ENCODE data around the gene ERAP2.

ERAP2 gene

DNA sequence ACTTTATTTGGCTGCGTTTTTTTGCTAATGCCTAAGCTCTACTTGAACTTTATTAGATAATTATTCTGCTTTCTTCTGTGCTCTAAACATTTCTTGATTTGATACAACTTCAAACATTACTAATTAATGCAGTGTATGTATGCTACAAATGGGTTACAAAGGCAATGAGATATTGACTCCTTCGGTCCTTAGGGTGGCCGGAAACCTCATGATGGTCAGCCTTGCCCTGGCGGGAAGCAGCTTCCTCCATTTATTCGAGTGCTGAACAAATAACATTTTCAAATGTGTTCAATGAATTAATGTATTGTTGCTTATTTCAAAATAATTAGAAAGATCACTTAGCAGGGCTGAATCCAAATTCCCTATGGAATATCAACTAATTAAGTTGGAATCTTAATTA lies 55.7 kb downstream of the ERAP2 start:
- DNase-seq (ENCODE audit: low read depth, low spot score): no peak
- Histone ChIP-seq H3K27me3 (ENCODE audit: insufficient read depth, insufficient read length) (peaks cover 8% of the 10 kb centered on the region), H3K4me3 (ENCODE audit: insufficient read length, low read depth) (no peak overlapping the region), H3K9ac (ENCODE audit: insufficient read length, low read depth) (no peak overlapping the region), H3K36me3 (ENCODE audit: insufficient read depth, insufficient read length, low read length) (no peaks in the 10 kb centered on the region), H3K4me1 (ENCODE audit: insufficient read depth, insufficient read length) (peaks cover 3% of the 10 kb centered on the region), H3K9me3 (ENCODE audit: insufficient read depth, low read length) (no peaks in the 10 kb centered on the region)
- no peak for TF ChIP-seq SUZ12 (IDR thresholded peaks at IDR 0.05; ENCODE audit: extremely low read depth, insufficient read depth, insufficient read length)
- TF ChIP-seq YY1 (IDR thresholded peaks at IDR 0.05; ENCODE audit: insufficient read depth, insufficient read length): no peak
- no peak for TF ChIP-seq ZNF274 (IDR thresholded peaks at IDR 0.05; ENCODE audit: low read depth, low read length)

DNA sequence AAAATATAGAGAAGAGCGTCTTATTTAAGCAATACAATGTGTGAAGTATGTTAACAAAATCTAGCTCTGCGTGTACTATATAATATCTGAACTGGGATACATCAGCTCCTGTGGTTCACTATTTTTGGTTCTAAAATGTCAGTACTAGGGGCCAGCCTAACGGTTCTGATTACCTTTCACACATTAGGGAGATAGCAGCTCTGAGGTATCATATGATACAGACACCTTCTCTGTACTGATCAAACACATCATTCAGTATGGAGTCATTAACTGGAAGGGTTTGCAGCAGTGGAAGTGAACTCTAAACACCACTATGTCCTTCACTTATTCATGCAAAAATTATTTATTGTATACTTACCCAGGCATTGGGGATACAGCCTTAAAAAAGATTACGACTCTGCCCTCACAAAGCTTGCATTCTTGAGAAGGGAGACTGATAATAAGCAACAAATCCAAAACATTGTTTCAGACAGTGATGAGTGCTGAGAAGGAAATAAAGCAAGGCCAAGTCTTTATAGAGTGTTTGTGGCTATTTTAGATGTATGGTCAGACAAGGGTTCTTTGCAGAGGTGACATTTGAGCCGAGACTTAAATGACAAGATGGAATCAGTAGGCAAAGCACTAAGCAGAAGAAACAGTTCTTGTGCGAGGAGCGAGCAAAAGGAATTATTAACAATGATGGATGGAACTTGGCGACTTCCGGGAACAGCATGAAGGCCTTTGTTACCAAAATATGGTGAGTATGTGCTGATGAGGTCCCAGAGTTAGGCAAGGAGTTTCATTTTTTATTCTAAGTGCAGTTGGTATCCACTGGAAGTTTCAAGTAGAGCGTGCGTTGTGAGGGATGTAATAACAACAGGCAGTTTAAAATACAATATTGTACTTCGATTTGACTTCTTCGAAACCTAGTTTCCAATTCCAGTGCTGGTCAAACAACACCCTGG lies 57.7 kb downstream of the ERAP2 start:
- H3K4me3 ChIP-seq (ENCODE audit: insufficient read length, low read depth): peak overlapping the region; percentile 62
- DNase-seq (ENCODE audit: low read depth, low spot score): no peak

GRCh38 chr5:96934708-96935558 lies 58.6 kb downstream of the ERAP2 start:
- no peaks in the 10 kb centered on the region for H3K9me3 ChIP-seq (ENCODE audit: insufficient read depth, low read length)
- TF ChIP-seq SUZ12 (IDR thresholded peaks at IDR 0.05; ENCODE audit: extremely low read depth, insufficient read depth, insufficient read length): no peak
- no peak for TF ChIP-seq ZNF274 (IDR thresholded peaks at IDR 0.05; ENCODE audit: low read depth, low read length)
- no peak for TF ChIP-seq YY1 (IDR thresholded peaks at IDR 0.05; ENCODE audit: insufficient read depth, insufficient read length)
- peaks cover 3% of the 10 kb centered on the region for H3K4me1 ChIP-seq (ENCODE audit: insufficient read depth, insufficient read length)
- H3K27me3 ChIP-seq (ENCODE audit: insufficient read depth, insufficient read length): peaks cover 24% of the 10 kb centered on the region
- H3K36me3 ChIP-seq (ENCODE audit: insufficient read depth, insufficient read length, low read length): no peaks in the 10 kb centered on the region
- peak overlapping the region; percentile 89 for H3K4me3 ChIP-seq (ENCODE audit: insufficient read length, low read depth)
- DNase-seq (ENCODE audit: low read depth, low spot score): peak; percentile 61
- H3K9ac ChIP-seq (ENCODE audit: insufficient read length, low read depth): peak overlapping the region; percentile 83

More for the DNA sequence above, 57.7 kb downstream of the ERAP2 start:
- H3K4me1 ChIP-seq (ENCODE audit: insufficient read depth, insufficient read length): peaks cover 3% of the 10 kb centered on the region
- H3K9me3 ChIP-seq (ENCODE audit: insufficient read depth, low read length): no peaks in the 10 kb centered on the region
- peaks cover 24% of the 10 kb centered on the region for H3K27me3 ChIP-seq (ENCODE audit: insufficient read depth, insufficient read length)
- TF ChIP-seq SUZ12 (IDR thresholded peaks at IDR 0.05; ENCODE audit: extremely low read depth, insufficient read depth, insufficient read length) (no peak), ZNF274 (IDR thresholded peaks at IDR 0.05; ENCODE audit: low read depth, low read length) (no peak), YY1 (IDR thresholded peaks at IDR 0.05; ENCODE audit: insufficient read depth, insufficient read length) (no peak)
- H3K36me3 ChIP-seq (ENCODE audit: insufficient read depth, insufficient read length, low read length): no peaks in the 10 kb centered on the region
- H3K9ac ChIP-seq (ENCODE audit: insufficient read length, low read depth): peak overlapping the region; percentile 76

DNA sequence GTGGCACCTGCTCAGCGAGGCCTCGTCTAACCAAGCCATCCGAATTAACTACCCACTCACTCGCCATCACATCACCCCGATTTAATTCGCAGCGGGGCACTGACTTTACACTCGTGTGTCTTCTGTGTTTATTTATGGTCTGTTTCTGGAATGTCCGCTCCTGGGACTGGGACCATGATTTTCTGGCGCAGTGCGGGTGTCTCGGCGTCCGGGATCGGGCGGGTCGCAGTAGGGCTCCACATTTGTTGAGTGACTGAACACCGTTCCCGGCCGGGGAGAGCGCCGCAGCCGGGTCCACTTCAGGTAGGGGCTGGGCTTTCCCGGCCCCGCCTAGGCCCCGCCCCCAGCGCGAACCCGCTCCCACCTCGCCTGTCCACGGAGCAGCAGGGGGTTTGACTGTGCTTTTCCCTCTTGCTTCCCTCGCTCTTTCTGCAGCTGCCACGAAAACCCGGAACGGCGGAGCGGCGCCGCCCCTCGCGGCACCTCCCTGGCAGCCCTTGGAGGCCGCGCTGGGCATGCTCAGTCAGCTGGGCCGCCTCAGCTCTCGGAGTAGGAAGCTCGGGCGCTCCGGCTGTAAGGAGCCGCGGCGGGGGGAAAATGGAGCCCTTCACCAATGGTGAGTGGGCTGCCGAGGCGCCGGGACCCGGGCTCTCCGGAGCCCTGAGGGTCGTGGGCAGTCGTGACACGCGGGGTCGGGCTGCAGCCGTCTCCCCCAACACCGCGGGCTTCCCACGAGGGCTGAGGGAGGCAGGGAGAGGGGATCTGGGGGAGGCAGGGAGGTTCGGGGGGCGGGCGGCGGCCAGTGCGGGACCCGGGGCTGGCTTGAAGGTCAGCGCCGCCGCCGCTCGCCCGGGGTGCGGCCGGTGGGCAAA lies 59.5 kb downstream of the ERAP2 start, which contains the start of gene LNPEP:
Gene LNPEP (plus strand): TSS at position 522 of the 872 bp plus-strand sequence. CDS start 76 bp downstream, at position 598.
- TF ChIP-seq SUZ12 (IDR thresholded peaks at IDR 0.05; ENCODE audit: extremely low read depth, insufficient read depth, insufficient read length) (no peak), YY1 (IDR thresholded peaks at IDR 0.05; ENCODE audit: insufficient read depth, insufficient read length) (no peak), ZNF274 (IDR thresholded peaks at IDR 0.05; ENCODE audit: low read depth, low read length) (no peak)
- Histone ChIP-seq H3K27me3 (ENCODE audit: insufficient read depth, insufficient read length) (peaks cover 24% of the 10 kb centered on the region), H3K9me3 (ENCODE audit: insufficient read depth, low read length) (no peaks in the 10 kb centered on the region), H3K36me3 (ENCODE audit: insufficient read depth, insufficient read length, low read length) (no peaks in the 10 kb centered on the region), H3K9ac (ENCODE audit: insufficient read length, low read depth) (peak within 1 kb of the TSS; percentile 83), H3K4me3 (ENCODE audit: insufficient read length, low read depth) (peak within 1 kb of the TSS; percentile 89), H3K4me1 (ENCODE audit: insufficient read depth, insufficient read length) (peaks cover 3% of the 10 kb centered on the region)
- peak; percentile 90 for DNase-seq (ENCODE audit: low read depth, low spot score)

- Histone ChIP-seq H3K4me3 (ENCODE audit: insufficient read length, low read depth) (peak overlapping the region; percentile 89), H3K4me1 (ENCODE audit: insufficient read depth, insufficient read length) (peaks cover 3% of the 10 kb centered on the region), H3K9ac (ENCODE audit: insufficient read length, low read depth) (peak overlapping the region; percentile 61), H3K36me3 (ENCODE audit: insufficient read depth, insufficient read length, low read length) (no peaks in the 10 kb centered on the region), H3K9me3 (ENCODE audit: insufficient read depth, low read length) (no peaks in the 10 kb centered on the region), H3K27me3 (ENCODE audit: insufficient read depth, insufficient read length) (peaks cover 24% of the 10 kb centered on the region)
- no peak for TF ChIP-seq ZNF274 (IDR thresholded peaks at IDR 0.05; ENCODE audit: low read depth, low read length)
- no peak for TF ChIP-seq YY1 (IDR thresholded peaks at IDR 0.05; ENCODE audit: insufficient read depth, insufficient read length)
- TF ChIP-seq SUZ12 (IDR thresholded peaks at IDR 0.05; ENCODE audit: extremely low read depth, insufficient read depth, insufficient read length): no peak
- DNase-seq (ENCODE audit: low read depth, low spot score): no peak
These were observed 60.4 kb downstream of the ERAP2 start for GRCh38 chr5:96936431-96937320.

- Histone ChIP-seq H3K9ac (ENCODE audit: insufficient read length, low read depth) (no peak overlapping the region), H3K9me3 (ENCODE audit: insufficient read depth, low read length) (no peaks in the 10 kb centered on the region), H3K36me3 (ENCODE audit: insufficient read depth, insufficient read length, low read length) (no peaks in the 10 kb centered on the region), H3K27me3 (ENCODE audit: insufficient read depth, insufficient read length) (peaks cover 24% of the 10 kb centered on the region), H3K4me3 (ENCODE audit: insufficient read length, low read depth) (no peak overlapping the region), H3K4me1 (ENCODE audit: insufficient read depth, insufficient read length) (peaks cover 3% of the 10 kb centered on the region)
- TF ChIP-seq ZNF274 (IDR thresholded peaks at IDR 0.05; ENCODE audit: low read depth, low read length) (no peak), SUZ12 (IDR thresholded peaks at IDR 0.05; ENCODE audit: extremely low read depth, insufficient read depth, insufficient read length) (no peak), YY1 (IDR thresholded peaks at IDR 0.05; ENCODE audit: insufficient read depth, insufficient read length) (no peak)
- DNase-seq (ENCODE audit: low read depth, low spot score): no peak
These were observed 64.3 kb downstream of the ERAP2 start for GRCh38 chr5:96940586-96940985.
